Activated CD4-positive, alpha-beta T cell treated with anti-CD3 and anti-CD28 coated beads, Interleukin-2, amount 10 ng/mL, durations not matched to agents 7 days and 5 days (primary cell): Measurements from ENCODE around the gene OR4K2. TPM values are rescaled to one million over a fixed set of nuclear protein-coding genes. Genes with fewer than 3 reads are reported as not detected.
"Not testable (repeated sequence)": the region's sequence is repeated elsewhere in the genome, so short reads cannot be mapped to it uniquely, and the experiment has no call there.

Experiments
- CTCF ChIA-PET: fragments of 350-600 bp; sonication (Branson Sonifier 250); formaldehyde crosslinking; loops from one replicate; lab custom pipeline; 2021; ENCODE audit warnings: antibody characterized with exemption; lab: Charles Lee
- POLR2A ChIA-PET: fragments of 350-600 bp; sonication (Branson Sonifier 250); formaldehyde crosslinking; loops from one replicate; lab custom pipeline; 2021; ENCODE audit warnings: antibody characterized with exemption; lab: Charles Lee
- DNase-seq: peaks from one replicate; pipeline ENCODE4 v3.0.0-alpha.2; 2020
- H3K27ac Mint-ChIP-seq: one replicate; pipeline ENCODE4 v1.8.0; 2021; ENCODE audit warnings: mild to moderate bottlenecking, moderate library complexity, mixed read lengths
- H3K27me3 Mint-ChIP-seq: one replicate; pipeline ENCODE4 v1.8.0; 2021; ENCODE audit warnings: mixed read lengths
- H3K36me3 Mint-ChIP-seq: one replicate; pipeline ENCODE4 v1.8.0; 2021; ENCODE audit warnings: low read depth, mixed read lengths
- H3K4me1 Mint-ChIP-seq: one replicate; pipeline ENCODE4 v1.8.0; 2021; ENCODE audit warnings: mixed read lengths
- H3K4me3 Mint-ChIP-seq: one replicate; pipeline ENCODE4 v1.8.0; 2021; ENCODE audit warnings: mild to moderate bottlenecking, moderate library complexity, mixed read lengths
- H3K9me3 Mint-ChIP-seq: one replicate; pipeline ENCODE4 v1.8.0; 2021; ENCODE audit warnings: mixed read lengths
- total RNA-seq, 2 experiments: library from RNA; stranded (reverse); gene quantifications; one replicate each; pipeline ENCODE4 v1.2.3, GENCODE V29; 2021

OR4K2 gene, protein sequence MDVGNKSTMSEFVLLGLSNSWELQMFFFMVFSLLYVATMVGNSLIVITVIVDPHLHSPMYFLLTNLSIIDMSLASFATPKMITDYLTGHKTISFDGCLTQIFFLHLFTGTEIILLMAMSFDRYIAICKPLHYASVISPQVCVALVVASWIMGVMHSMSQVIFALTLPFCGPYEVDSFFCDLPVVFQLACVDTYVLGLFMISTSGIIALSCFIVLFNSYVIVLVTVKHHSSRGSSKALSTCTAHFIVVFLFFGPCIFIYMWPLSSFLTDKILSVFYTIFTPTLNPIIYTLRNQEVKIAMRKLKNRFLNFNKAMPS
- total RNA-seq, result not detected

DNA sequence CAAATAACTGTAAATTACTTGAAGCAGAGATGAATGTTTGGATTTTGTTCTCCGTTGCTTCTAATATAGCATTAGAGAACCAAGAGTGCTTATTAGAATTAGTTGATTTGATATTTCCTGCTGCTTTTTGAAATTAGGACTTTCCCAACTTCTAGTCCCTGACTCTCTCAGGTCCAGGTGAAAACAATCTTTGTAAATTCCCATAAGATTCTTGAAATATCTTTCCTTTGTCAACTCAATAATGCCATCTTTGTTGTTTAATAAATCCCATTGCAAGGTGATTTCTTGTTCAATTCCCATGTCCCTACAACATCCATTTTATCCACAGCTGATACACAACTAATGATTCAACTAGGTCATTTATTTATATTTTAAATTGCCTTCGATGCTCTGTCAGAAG, at the start of gene OR4K2:
TSS of gene OR4K2 (plus strand) at position 301 of the 400 bp plus-strand sequence. CDS start 1,126 bp downstream, outside the sequence.
- CTCF ChIA-PET, result no interaction called here
- Mint-ChIP-seq H3K27me3 (no peaks in the 10 kb centered on the region), H3K4me3 (no peak within 1 kb of the TSS), H3K27ac (no peak within 1 kb of the TSS), H3K36me3 (no peaks in the 10 kb centered on the region), H3K4me1 (no peaks in the 10 kb centered on the region), H3K9me3 (no peaks in the 10 kb centered on the region)
- no peak for DNase-seq
- POLR2A ChIA-PET, result no interaction called here

DNA sequence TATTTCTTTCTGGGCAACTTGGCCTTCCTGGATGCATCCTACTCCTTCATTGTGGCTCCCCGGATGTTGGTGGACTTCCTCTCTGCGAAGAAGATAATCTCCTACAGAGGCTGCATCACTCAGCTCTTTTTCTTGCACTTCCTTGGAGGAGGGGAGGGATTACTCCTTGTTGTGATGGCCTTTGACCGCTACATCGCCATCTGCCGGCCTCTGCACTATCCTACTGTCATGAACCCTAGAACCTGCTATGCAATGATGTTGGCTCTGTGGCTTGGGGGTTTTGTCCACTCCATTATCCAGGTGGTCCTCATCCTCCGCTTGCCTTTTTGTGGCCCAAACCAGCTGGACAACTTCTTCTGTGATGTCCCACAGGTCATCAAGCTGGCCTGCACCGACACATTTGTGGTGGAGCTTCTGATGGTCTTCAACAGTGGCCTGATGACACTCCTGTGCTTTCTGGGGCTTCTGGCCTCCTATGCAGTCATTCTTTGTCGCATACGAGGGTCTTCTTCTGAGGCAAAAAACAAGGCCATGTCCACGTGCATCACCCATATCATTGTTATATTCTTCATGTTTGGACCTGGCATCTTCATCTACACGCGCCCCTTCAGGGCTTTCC, 47.2 kb upstream of the OR4K2 start:
- H3K27me3 Mint-ChIP-seq, POLR2A ChIA-PET, H3K4me1 Mint-ChIP-seq, H3K36me3 Mint-ChIP-seq, H3K9me3 Mint-ChIP-seq, DNase-seq, H3K27ac Mint-ChIP-seq, CTCF ChIA-PET, H3K4me3 Mint-ChIP-seq: not testable (repeated sequence)

DNA sequence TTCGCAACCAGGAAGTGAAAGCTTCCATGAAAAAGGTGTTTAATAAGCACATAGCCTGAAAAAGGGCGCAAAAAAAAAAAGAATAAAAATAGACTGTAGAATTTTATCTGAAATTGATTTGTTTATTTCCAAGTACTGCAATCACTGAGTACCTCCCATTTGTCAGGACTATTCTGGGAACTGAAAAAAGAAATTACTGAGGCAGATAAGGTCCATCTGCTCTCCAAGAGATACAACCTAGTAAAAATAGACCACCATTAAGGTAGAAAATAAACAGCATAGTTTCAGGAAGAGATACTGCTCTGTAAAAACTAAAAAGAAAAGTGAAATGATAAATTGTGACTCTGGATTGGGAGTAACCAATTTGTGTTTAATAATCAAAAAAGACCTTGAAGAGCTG, 46.6 kb upstream of the OR4K2 start:
- Mint-ChIP-seq H3K27ac (no peak overlapping the region), H3K9me3 (no peaks in the 10 kb centered on the region), H3K4me1 (no peaks in the 10 kb centered on the region), H3K27me3 (peaks cover 2% of the 10 kb centered on the region), H3K4me3 (no peak overlapping the region), H3K36me3 (no peaks in the 10 kb centered on the region)
- ChIA-PET POLR2A (no interaction called here), CTCF (no interaction called here)
- DNase-seq, result no peak

DNA sequence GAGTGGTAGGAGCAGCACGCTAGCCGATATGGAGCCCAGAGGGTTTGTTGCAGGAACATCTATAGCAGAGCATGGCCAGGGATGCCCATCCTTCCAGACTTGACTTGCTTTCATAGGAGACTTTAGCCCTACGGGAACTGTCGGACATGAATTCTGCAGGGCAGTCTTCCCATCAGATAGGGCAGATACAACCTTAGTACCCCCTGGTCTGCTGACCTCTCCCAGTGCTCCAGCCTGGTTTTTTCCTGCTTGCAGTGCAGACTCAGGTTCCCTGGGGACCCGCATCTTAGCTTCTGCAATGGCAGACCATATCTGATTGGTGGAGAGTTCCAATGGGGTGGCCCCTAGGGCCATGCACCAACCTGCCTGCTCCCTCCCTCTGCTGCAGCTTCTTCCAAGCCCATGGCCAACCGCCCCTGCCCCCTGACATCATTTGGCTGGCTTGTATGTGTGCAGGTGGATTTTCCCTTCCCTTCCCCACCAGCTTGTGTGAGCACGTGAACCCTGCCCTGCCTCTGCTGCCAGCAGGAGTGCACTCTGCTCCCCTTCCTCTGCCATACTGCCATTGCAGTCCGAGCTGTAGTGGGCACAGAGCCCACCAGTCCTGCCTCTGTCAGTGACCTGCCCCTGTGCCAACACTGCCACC, 40.6 kb upstream of the OR4K2 start:
- POLR2A ChIA-PET, CTCF ChIA-PET, DNase-seq, H3K4me3 Mint-ChIP-seq, H3K36me3 Mint-ChIP-seq, H3K9me3 Mint-ChIP-seq, H3K27me3 Mint-ChIP-seq, H3K4me1 Mint-ChIP-seq, H3K27ac Mint-ChIP-seq: not testable (repeated sequence)

DNA sequence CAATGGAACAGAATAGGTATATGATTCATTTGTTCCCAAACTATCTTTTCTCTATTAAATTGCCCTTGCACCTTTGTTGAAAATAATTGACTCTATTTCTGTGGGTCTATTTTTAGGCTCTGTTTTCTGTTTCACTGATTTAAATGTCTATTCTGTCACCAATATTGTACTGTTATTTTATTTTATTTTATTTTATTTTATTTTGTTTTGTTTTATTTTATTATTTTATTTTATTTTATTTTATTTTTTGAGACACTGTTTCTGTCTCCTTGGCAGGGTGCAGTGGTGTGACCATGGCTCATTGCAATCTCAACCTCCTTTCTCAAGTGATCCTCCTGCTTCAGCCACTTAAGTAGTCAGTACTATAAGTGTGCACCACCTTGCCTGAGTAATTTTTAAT, 36.5 kb upstream of the OR4K2 start:
- no peaks in the 10 kb centered on the region for H3K27me3 Mint-ChIP-seq
- POLR2A ChIA-PET, result no interaction called here
- no peaks in the 10 kb centered on the region for H3K9me3 Mint-ChIP-seq
- CTCF ChIA-PET, result no interaction called here
- H3K4me1 Mint-ChIP-seq, result no peaks in the 10 kb centered on the region
- H3K4me3 Mint-ChIP-seq, result no peak overlapping the region
- no peak for DNase-seq
- H3K27ac Mint-ChIP-seq, result no peak overlapping the region
- H3K36me3 Mint-ChIP-seq, result no peaks in the 10 kb centered on the region

DNA sequence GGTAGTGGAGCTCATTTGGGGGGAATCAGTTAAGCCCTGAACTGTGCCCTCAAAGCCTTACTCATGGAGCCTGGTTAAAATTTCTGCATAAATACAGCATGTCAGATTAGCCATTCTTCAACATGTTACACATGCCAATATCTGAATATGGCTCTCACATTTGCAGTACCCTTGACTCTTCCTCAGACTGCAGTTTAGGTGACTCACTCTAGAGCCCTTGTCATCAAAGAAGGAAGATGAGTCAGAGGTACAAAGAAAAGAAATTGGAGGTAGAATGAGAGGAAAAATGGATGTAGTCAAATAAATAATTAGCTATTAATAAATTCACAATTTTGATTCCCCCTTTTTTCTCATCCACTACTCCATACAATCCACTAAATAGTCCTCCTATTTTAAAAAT, 23.6 kb upstream of the OR4K2 start:
- H3K4me1 Mint-ChIP-seq, result no peaks in the 10 kb centered on the region
- POLR2A ChIA-PET, result no interaction called here
- no peak overlapping the region for H3K4me3 Mint-ChIP-seq
- no peak overlapping the region for H3K27ac Mint-ChIP-seq
- no peaks in the 10 kb centered on the region for H3K27me3 Mint-ChIP-seq
- DNase-seq, result no peak
- no peaks in the 10 kb centered on the region for H3K36me3 Mint-ChIP-seq
- CTCF ChIA-PET, result no interaction called here
- no peaks in the 10 kb centered on the region for H3K9me3 Mint-ChIP-seq

DNA sequence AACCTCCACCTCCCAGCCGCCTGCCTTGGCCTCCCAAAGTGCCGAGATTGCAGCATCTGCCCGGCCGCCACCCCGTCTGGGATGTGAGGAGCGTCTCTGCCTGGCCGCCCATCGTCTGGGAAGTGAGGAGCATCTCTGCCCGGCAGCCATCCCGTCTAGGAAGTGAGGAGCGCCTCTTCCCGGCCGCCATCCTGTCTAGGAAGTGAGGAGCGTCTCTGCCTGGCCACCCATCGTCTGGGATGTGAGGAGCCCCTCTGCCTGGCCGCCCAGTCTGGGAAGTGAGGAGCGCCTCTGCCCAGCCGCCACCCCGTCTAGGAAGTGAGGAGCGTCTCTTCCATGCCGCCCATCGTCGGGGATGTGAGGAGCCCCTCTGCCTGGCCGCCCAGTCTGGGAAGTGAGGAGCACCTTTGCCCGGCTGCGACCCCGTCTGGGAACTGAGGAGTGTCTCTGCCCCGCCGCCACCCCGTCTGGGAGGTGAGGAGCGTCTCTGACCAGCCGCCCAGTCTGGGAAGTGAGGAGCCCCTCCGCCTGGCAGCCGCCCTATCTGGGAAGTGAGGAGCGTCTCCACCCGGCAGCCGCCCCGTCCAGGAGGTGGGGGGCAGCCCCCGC, 8.8 kb upstream of the OR4K2 start:
- POLR2A ChIA-PET, H3K27ac Mint-ChIP-seq: not testable (repeated sequence)

DNA sequence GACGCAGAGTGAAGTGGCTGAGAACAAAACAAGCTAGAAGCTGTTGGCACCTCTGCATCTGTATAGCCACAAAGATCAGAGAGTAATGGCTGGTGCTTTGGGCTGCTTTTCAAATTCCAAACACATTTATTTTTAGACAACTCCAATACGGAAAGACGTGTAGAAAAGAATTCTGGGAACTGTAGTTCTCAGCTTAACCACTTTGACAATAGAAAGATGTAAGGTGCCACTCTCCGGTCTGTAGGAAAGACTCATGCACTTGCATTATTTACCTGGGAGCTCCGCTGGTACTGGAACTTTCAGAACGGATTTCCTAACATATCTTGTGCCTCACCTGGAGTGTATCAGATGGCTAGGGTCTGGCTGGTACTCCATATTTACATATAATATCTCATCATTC, 1.8 kb upstream of the OR4K2 start:
- no peaks in the 10 kb centered on the region for H3K27me3 Mint-ChIP-seq
- POLR2A ChIA-PET, result no interaction called here
- H3K36me3 Mint-ChIP-seq, result no peaks in the 10 kb centered on the region
- no peak overlapping the region for H3K4me3 Mint-ChIP-seq
- DNase-seq, result no peak
- no peaks in the 10 kb centered on the region for H3K9me3 Mint-ChIP-seq
- H3K27ac Mint-ChIP-seq, result no peak overlapping the region
- H3K4me1 Mint-ChIP-seq, result no peaks in the 10 kb centered on the region
- CTCF ChIA-PET, result no interaction called here

More for the DNA sequence above, 8.8 kb upstream of the OR4K2 start:
- H3K4me1 Mint-ChIP-seq, H3K27me3 Mint-ChIP-seq, DNase-seq, H3K4me3 Mint-ChIP-seq, H3K9me3 Mint-ChIP-seq, H3K36me3 Mint-ChIP-seq, CTCF ChIA-PET: not testable (repeated sequence)

DNA sequence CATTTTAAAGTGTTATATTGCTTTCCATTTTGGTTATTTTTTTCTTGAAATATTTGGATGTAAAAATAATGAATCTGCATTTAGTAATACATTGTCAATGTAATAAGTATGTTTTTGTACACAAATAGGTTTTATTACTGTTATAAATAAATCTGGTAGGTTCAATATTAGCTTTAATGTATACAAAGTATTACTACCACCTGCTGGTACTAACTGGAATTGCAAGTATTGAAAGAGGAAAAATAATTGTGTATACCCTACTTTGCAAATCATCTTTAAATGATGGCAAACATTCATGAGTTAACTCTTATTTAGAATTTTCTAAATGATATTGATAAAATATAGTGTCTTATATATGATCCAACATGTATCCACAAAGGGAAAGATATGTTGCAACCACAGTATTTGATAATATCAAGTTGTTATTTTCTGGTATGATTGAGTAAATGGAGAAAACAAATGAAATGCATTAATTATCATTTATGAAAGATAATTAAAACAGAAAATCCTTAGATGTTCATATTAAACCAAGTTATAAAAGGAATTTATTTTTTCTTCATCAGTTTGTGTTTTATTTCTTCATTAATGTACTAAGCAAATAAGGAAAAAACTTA, 3.2 kb downstream of the OR4K2 start:
- Mint-ChIP-seq H3K27ac (no peak overlapping the region), H3K4me1 (no peaks in the 10 kb centered on the region), H3K4me3 (no peak overlapping the region), H3K9me3 (no peaks in the 10 kb centered on the region), H3K27me3 (no peaks in the 10 kb centered on the region), H3K36me3 (no peaks in the 10 kb centered on the region)
- ChIA-PET CTCF (interaction anchor here (0.7 kb wide), 1 partner anchor 46 kb away, joined by 3 read pairs; no protein-coding TSS in a partner anchor), POLR2A (no interaction called here)
- no peak for DNase-seq

DNA sequence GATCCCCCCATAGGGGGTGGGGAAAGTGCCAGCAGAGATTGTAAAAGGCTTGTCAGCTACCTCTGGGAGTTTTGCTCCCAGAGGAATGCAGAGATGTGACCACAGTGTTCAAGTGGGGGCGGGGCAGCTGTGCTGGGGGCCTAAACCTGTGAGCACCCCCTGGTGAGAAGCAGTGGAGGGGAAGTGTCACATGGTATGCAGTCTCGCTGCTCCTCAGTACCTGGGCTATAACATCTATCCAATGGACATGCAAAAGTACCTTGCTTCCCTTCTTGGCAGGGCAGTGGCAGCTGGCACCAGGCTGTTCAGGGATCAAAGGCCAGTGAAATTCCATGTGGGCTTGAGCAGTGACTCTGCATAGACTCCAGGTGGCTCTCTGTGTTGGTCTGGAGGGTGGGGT, 20.3 kb downstream of the OR4K2 start:
- Mint-ChIP-seq H3K4me3 (no peak overlapping the region), H3K27me3 (no peaks in the 10 kb centered on the region), H3K4me1 (no peaks in the 10 kb centered on the region), H3K36me3 (no peaks in the 10 kb centered on the region), H3K27ac (no peak overlapping the region), H3K9me3 (peaks cover 28% of the 10 kb centered on the region)
- ChIA-PET POLR2A (no interaction called here), CTCF (no interaction called here)
- DNase-seq, result no peak

DNA sequence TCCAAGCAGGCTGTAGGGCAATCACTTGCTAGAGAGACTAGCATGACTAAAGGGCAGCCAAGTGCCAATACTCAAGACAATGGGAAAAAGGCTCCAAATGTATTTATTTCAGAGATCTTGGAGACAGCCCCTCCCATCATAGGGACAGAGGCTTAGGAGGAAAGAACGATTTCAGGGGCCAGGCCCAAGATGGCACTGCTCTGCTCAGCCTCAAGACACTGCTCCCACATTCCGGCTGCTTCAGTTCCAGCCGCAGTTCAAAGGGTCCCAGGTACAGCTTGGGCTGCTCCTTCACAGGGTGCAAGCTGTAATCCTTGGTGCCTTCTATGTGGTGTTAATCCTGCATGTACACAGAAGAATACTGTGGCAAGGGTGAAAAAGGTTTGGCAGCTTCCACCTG, 26.1 kb downstream of the OR4K2 start:
- H3K9me3 Mint-ChIP-seq, result peaks cover 15% of the 10 kb centered on the region
- no peaks in the 10 kb centered on the region for H3K4me1 Mint-ChIP-seq
- CTCF ChIA-PET, result no interaction called here
- H3K27me3 Mint-ChIP-seq, result no peaks in the 10 kb centered on the region
- POLR2A ChIA-PET, result no interaction called here
- H3K36me3 Mint-ChIP-seq, result no peaks in the 10 kb centered on the region
- H3K27ac Mint-ChIP-seq, result no peak overlapping the region
- DNase-seq, result no peak
- H3K4me3 Mint-ChIP-seq, result no peak overlapping the region

DNA sequence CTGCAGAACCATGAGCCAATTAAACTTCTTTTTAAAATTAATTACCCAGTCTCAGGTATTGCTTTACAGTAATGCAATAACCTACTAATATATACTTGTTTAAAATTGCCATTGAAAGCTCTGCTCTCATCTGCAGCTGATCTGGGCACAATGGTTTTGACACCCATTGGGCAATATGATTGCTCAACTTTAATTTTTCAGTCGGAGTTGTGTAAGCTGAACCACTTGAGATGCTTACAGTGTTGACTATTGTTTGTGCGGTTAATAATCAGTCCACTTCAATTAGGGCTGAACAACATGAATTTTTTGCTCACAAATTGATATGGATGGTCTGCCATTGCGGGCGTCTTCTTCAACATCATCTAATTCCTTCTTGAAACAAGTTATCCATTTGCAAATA, 27.5 kb downstream of the OR4K2 start:
- H3K4me1 Mint-ChIP-seq, result no peaks in the 10 kb centered on the region
- DNase-seq, result no peak
- H3K27me3 Mint-ChIP-seq, result no peaks in the 10 kb centered on the region
- H3K9me3 Mint-ChIP-seq, result peaks cover 6% of the 10 kb centered on the region
- ChIA-PET POLR2A (no interaction called here), CTCF (no interaction called here)
- no peak overlapping the region for H3K27ac Mint-ChIP-seq
- H3K36me3 Mint-ChIP-seq, result no peaks in the 10 kb centered on the region
- no peak overlapping the region for H3K4me3 Mint-ChIP-seq

DNA sequence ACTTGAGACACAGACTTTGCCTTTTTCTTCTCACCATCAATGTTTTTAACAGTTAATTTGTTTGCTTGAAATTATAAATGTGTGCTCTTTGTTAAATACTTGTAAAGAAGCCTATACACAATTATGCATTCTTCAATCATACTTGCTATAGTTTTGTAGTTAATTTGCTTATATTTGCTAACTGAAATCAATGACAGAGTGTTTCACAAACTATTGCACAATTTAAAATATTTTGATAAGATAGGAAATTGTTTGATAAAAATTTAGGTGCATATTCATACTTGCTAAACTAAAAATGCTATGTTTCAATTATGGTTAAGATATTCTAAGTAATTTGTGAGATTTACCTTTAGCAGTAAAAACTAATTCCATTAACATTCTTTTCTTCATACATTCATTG, 31.7 kb downstream of the OR4K2 start:
- no peak for DNase-seq
- Mint-ChIP-seq H3K27ac (no peak overlapping the region), H3K27me3 (no peaks in the 10 kb centered on the region), H3K36me3 (no peaks in the 10 kb centered on the region), H3K4me3 (no peak overlapping the region), H3K4me1 (no peaks in the 10 kb centered on the region), H3K9me3 (peaks cover 3% of the 10 kb centered on the region)
- CTCF ChIA-PET, result no interaction called here
- POLR2A ChIA-PET, result no interaction called here
